Cerebellar nuclear complex (tissue), 1 donor: ENCODE data around the gene LGR6.
"Not testable (repeated sequence)": the region's sequence is repeated elsewhere in the genome, so short reads cannot be mapped to it uniquely, and the experiment has no call there.

Experiments used
- DNase-seq, 2 experiments: peaks; one replicate each; lab custom pipeline; 2025; lab: John Stamatoyannopoulos, UW

The LGR6 gene

GRCh38 chr1:202160377-202160940 is 33.1 kb upstream of the LGR6 start, which contains the start of gene PTPN7:
TSS of gene PTPN7 (minus strand) at chr1:202160602. CDS start at chr1:202159402, 1,200 bp downstream.
- DNase-seq, result no peak

DNA sequence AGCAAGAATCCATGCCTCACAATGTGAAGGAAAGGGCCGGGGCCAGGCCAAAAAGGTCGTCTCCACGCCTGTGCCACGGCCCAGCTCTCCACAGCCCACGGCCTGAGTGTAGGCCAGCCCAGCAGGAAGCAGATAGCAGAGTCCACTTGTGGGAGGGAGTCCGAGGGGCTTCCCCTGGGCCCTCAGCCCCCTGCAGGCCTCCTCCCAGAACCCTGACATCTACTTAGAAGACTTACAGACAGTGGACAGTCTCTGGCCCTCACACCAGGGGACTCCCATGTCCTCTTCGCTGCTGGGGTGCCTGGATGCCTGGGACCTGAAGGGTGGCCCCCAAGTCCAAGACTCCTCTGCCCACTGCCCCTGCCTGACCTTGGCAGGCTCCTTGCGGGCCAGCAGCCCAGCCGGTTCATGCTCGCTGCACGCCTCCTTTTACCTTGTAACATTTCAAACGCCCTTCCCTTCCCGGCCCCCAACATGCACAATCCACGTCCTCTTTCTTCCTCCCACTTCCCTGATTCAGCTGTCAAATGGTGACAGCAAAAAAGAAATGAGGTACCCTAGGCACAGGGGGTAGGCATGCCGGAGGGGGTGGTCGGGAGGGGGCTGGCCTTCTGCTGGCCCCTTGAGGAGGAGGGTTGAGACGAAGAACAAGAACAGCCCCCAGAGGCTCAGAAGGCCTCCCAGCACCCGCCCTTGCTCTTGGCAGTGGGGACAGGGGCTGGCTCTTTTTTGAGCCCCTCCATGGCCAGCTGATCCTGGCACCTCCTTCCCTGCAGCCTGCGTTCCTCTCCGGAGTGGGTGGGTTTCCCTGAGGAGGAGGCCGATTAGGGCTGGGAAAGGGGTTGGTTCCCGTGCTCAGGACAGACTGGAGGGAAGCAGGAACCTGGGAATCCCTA is 32.2 kb upstream of the LGR6 start:
- no peak for DNase-seq

GRCh38 chr1:202162047-202162417 is 31.6 kb upstream of the LGR6 start:
- no peak for DNase-seq

DNA sequence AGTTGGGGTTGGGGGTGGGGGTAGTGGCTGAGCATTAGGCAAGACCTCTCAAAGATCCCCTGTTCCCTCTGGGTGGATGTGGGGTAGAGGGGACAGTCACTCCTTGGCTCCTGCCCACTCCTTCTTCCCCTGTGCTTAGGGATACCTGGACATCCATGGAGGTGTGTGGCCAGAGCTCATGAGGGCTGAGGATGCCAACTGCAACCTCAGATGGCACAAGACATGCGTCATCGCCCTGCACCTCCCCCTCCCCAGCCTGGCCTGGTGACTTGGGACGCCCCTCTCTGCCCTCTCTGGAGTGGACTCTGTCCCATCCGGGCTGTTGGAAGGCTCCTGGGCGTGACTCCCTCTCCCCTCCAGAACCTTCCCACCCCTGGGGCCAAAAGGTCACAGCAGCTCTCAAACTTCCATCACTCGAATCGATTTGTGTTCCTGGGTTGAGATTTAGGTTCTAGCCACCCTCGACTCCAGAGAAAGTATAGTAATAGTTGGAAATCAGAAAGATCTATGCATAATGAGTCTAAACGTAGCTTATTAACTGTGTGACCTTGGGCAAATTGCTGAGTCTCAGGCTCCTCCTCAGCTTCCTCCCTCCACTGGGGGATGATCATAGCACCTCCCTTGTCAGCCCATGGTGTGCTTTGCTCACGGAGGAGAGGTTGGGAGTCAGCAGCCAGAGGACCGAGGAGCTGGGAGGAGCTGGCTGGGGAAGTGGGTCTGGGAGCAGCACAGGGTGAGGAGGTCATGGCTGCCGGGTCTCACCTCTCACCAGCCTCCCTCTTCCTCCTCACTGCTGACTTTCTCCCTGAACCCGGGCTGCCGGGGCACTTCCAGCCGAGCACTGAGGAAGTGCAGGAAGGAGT is 30.9 kb upstream of the LGR6 start:
- no peak for DNase-seq

DNA sequence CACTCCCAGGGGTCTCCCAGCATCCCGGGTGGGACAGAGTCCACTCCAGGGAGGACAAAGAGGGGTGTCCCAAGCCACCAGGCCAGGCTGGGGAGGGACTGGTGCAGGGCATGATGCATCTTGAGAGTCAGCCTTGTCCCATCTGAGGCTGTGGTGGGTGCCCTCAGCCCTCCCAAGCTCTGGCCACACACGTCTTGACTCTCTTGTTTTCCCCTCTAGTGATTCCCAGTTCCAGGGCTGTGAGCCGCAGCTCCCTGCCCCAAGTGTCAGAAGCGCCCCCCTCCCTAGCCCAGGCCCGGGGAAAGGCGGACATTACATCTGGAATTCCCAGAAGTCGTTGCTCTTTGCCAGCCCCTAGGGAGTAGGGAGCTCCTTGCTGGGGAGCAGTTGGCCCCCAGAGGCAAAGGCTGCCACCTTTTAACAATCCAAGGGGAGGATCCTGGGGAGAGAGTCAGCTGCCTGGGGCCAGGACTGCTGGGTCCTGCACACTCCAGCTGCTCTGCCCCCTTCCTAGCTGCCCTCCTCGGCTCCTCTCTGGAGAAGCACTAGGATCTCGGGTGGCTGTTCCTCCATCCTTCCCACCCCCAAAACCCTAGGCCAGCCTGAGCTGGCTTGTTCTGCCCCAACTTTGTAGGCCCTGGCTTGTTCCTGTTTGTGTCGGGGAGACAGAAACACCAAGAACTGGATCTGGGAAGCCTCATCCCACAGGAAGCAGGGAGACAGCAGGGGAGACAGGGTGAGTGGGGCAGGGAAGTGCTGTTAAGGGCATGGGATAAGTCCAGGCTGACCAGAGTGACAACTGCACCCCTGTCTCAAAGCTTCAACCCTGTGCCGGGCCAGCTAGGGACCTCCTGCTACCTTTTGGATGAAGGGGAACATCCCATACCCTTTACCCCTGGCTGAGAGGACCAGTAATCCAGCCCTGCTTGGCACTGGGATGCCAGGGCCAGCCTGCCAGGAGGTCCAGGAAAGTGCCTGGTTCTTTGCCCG is 30.0 kb upstream of the LGR6 start:
- no peak for DNase-seq

- no peak for DNase-seq
Observed at GRCh38 chr1:202164271-202165037, 29.1 kb upstream of the LGR6 start.

GRCh38 chr1:202165267-202165941 is 28.2 kb upstream of the LGR6 start:
- DNase-seq, result no peak

DNA sequence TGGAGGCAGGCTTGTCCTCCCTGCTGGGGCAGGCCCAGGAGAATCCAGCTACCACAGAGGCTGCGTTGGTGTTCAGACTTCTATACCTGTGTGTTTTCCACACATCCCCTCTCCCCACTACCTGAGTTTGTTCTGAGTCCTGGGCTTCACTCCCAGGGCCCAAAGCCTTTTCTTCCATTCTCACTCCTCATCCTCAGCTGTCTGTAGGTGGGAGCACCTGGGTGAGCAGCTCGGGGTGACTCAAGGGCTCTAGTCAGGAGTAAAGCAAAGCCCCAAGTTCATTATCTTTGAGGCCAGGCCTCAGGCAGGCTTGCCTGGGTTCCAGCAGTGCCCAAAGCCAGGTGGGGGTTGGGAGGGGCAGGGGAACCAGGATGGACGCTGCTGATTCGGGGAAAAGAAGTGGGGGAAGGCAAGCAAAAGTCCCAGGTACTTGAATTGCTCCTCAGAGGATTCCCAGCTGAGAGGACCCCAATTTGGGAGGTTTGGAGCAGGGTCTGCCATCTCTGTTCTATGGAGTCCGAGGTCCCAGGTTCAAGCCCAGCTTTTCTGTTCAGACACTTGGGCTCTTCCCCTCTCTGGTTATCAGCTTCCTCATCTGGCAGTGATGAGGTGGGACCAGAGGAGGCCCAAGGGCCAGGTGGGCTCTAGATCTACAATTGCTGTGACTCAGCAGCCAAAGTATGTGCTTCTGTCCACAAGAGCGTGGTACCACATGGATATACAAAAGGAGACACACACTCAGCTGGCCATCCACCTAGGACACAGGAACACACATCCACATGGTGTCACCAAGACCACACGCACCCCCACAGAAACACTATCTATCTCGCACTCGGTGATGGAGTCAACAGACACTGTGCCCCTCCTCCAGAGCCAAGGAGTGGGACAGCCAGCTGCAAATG is 27.4 kb upstream of the LGR6 start:
- DNase-seq, result no peak

DNA sequence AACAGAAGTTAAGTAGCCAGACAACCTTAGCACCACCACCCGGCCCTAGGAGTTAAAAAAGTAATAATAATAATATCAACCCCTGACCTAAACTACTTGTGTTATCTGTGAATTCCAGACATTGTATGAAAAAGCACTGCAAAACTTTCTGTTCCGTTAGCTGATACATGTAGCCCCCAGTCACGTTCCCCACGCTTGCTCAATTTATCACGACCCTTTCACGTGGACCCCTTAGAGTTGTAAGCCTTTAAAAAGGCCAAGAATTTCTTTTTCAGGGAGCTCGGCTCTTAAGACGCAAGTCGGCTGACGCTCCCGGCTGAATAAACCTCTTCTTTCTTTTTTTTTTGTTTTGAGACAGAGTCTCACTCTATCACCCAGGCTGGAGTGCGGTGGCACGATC is 26.5 kb upstream of the LGR6 start:
- DNase-seq, result not testable (repeated sequence)

DNA sequence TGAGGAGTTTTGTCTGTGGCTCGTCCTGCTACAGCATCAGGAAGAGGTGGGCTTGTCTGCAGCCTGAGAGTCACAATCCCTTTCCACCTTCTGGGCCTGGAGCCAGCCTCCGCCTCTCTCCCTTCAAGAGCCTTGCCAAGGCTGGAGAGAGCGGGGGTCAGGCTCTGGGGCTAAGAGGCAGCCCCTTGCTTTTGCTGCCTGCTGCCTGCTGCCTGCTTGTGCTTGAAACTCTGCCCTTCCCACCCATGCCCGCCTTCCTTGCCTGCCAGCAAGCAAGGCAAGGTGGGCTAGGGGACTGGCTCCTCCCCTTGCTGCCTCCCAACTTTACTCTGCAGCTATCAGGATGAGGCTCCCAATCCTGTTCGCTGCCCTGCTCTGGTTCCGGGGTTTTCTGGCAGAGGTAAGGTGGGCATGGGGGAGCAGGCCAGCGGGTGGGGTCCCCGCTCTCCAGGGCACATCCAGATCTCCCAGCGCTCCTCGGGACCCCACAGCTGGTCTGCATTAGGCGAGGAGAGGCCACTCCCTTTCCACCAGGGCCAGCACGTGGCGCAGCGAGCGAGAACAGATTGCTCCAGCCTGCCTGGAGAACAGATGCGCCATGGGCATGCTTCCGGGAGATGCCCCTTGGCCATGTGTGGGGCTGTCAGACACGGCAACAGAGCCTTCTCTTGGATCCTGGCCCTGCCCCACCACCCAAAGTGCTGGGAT is 25.7 kb upstream of the LGR6 start:
- no peak for DNase-seq

DNA sequence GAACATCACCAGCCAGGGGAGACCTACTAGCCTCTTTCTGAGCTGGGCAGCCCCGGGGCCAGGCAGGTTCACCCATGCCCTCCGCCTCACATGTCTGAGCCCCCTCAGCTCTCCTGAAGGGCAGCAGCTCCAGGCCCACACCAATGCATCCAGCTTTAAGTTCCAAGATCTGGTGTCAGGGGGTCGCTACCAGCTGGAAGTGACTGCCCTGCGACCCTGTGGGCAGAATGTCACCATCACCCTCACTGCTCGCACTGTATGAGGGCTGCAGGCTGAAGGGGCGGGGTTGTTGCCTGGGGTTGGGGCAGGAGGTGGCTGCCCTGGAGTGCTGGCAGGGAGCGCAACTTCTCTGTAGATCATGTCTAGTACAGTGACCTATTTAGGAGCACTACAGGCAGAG is 24.7 kb upstream of the LGR6 start:
- DNase-seq, result no peak

DNA sequence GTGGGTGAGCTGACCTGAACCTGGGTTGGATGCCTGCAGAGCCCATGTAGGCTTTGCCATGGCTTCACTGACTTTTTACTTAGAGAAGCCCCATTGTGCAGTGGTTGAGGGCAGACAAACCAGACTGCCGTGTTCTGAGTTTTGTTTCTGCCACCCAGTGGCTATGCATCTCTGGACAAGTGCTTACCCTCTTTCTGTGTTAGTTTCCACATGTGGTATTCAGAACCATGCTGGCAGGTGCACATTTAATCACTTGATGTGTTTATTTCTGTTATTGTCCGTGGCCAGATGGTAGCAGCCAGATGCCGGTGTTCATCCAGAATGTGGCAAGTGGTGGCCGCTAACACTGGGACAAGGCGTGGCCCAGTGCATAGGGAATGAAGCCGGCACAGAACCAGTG is 22.9 kb upstream of the LGR6 start:
- no peak for DNase-seq

- no peak for DNase-seq
Observed at GRCh38 chr1:202171292-202172014, 22.1 kb upstream of the LGR6 start.

- DNase-seq, result no peak
Observed at GRCh38 chr1:202172015-202172355, 21.6 kb upstream of the LGR6 start.

- DNase-seq, result no peak
Observed at GRCh38 chr1:202173993-202174392, 19.6 kb upstream of the LGR6 start.

- no peak for DNase-seq
Observed at GRCh38 chr1:202176949-202177927, 16.4 kb upstream of the LGR6 start.
